H1 (cell line): ENCODE data around the gene SRPRB. TPM values are rescaled to one million over a fixed set of nuclear protein-coding genes. Genes with fewer than 3 reads are reported as not detected.

Source experiments
- BRCA1 ChIP-seq: IDR thresholded peaks from 2 replicates; pipeline ENCODE4 v1.6.1; 2012; ENCODE audit warnings: low read depth, low read length, improper control_type of control experiment
- CBX5 ChIP-seq: fragments of 300-800, 300-1000 bp; sonication (generic); IDR thresholded peaks from 2 replicates; pipeline ENCODE4 v1.7.1; 2016; ENCODE audit warnings: antibody characterized with exemption, low read length, low read depth
- CHD2 ChIP-seq: IDR thresholded peaks from 2 replicates; pipeline ENCODE4 v1.6.1; 2012; ENCODE audit warnings: low read length, improper control_type of control experiment
- CREB1 ChIP-seq: IDR thresholded peaks from 2 replicates; pipeline ENCODE4 v1.6.1; 2012; ENCODE audit warnings: inconsistent platforms
- GABPA ChIP-seq: IDR thresholded peaks from 2 replicates; pipeline ENCODE4 v1.6.1; 2011; ENCODE audit warnings: mild to moderate bottlenecking, low read length, moderate library complexity, borderline replicate concordance; ENCODE audit not compliant: insufficient read depth
- GTF2F1 ChIP-seq: IDR thresholded peaks from 2 replicates; pipeline ENCODE4 v1.6.1; 2012; ENCODE audit warnings: low read depth, low read length, improper control_type of control experiment, borderline replicate concordance
- HDAC2 ChIP-seq, 2 experiments: fragments of 300-600 bp in 1 of 2; sonication (generic) in 1 of 2; IDR thresholded peaks; 2 replicates each; pipeline ENCODE4 v1.6.1; 2011 to 2012; ENCODE audit warnings: low read depth in 2 of 2, low read length in 2 of 2, mild to moderate bottlenecking in 2 of 2, moderate library complexity in 2 of 2, borderline replicate concordance in 1 of 2, inconsistent platforms in 1 of 2
- HDAC6 ChIP-seq: IDR thresholded peaks from one replicate; pipeline ENCODE4 v1.7.1; 2012; ENCODE audit warnings: low read depth, mild to moderate bottlenecking, inconsistent platforms, low read length, moderate library complexity
- MAX ChIP-seq: IDR thresholded peaks from 2 replicates; pipeline ENCODE4 v1.6.1; 2012; ENCODE audit warnings: inconsistent platforms
- NANOG ChIP-seq: IDR thresholded peaks from 2 replicates; pipeline ENCODE4 v1.6.1; 2011; ENCODE audit warnings: low read length, low read depth, mild to moderate bottlenecking, inconsistent platforms; ENCODE audit not compliant: insufficient read depth, poor library complexity, severe bottlenecking
- PHF8 ChIP-seq: fragments of 200-600 bp; sonication (generic); conservative IDR thresholded peaks from 2 replicates; pipeline ENCODE4 v1.7.1; 2012; ENCODE audit warnings: low read depth, mild to moderate bottlenecking, inconsistent platforms, low read length, moderate library complexity
- POU5F1 ChIP-seq: IDR thresholded peaks from 2 replicates; pipeline ENCODE4 v1.6.1; 2011; ENCODE audit warnings: low read depth, mild to moderate bottlenecking, low read length, moderate library complexity
- RBBP5 ChIP-seq: IDR thresholded peaks from 2 replicates; pipeline ENCODE4 v1.7.1; 2012; ENCODE audit warnings: low read depth, mild to moderate bottlenecking, inconsistent platforms, low read length, moderate library complexity, borderline replicate concordance
- SIN3A ChIP-seq, 2 experiments: IDR thresholded peaks in 1 of 2; conservative IDR thresholded peaks in 1 of 2; 2 replicates each; pipeline ENCODE4 v1.6.1; 2011 to 2012; ENCODE audit warnings: low read length in 2 of 2, improper control_type of control experiment in 1 of 2, low read depth in 1 of 2, mild to moderate bottlenecking in 1 of 2
- SP2 ChIP-seq: IDR thresholded peaks from 2 replicates; pipeline ENCODE4 v1.6.1; 2012; ENCODE audit warnings: mild to moderate bottlenecking, low read length, inconsistent platforms
- YY1 ChIP-seq: IDR thresholded peaks from 2 replicates; pipeline ENCODE4 v1.6.1; 2011; ENCODE audit warnings: low read depth, mild to moderate bottlenecking, low read length
- polyA plus RNA-seq, 7 experiments: library from polyadenylated mRNA; depleted of rRNA in 3 of 7; stranded (reverse) in 5 of 7; unstranded in 2 of 7; fragments of >200 nt in 5 of 7; fragments of 200-250 nt in 2 of 7; gene quantifications; 1 replicate in 5 of 7; 2 replicates in 1 of 7; 4 replicates in 1 of 7; pipeline versions ENCODE4 v1.2.1 to v1.2.3, GENCODE V29; 2011 to 2013; ENCODE audit warnings: missing spikeins in 2 of 7, mixed read lengths in 2 of 7
- total RNA-seq: library from RNA; stranded (reverse); fragmentation: NEBNext Ultra II Directional; extraction: Animal tissue kit (Norgen Biotek cat#: 25700); gene quantifications from 2 replicates; pipeline ENCODE4 v1.2.1, GENCODE V29; 2021

The SRPRB gene
- total and polyA plus RNA-seq, 2 of the 8 experiments (the other 6 are each of a cell fraction or from before 2014, with no cell fraction given), result 15.9 to 49.8 TPM

GRCh38 chr3:133805702-133806475 is at the start of gene SRPRB (continued):
- TF ChIP-seq SP2 (no peak), GABPA (no peak), HDAC2 (IDR thresholded peaks at IDR 0.05; ENCODE audit: borderline replicate concordance in 1 of 2, low read depth in 2 of 2, low read length in 2 of 2) (peak in 1 of 2 experiments; percentile 76; a peak in 2 of 4 replicates), MAX (peak; percentile 86), CREB1 (peak; percentile 78; the same call in 1 of the 2 replicates), RBBP5 (peak; percentile 24; the same call in 1 of the 2 replicates), CHD2 (peak; percentile 28), POU5F1 (no peak), PHF8 (peak; percentile 88), NANOG (no peak), BRCA1 (no peak), HDAC6 (no peak), SIN3A (conservative IDR thresholded peaks at IDR 0.05 in 1 of 2, IDR thresholded peaks at IDR 0.05 in 1 of 2; ENCODE audit: low read depth in 1 of 2, low read length in 2 of 2) (peak in 1 of 2 experiments; percentile 83; a peak in 1 of 4 replicates), CBX5 (no peak), GTF2F1 (no peak), YY1 (peak; percentile 82)
